NCI-H2227 (cell line): Measurements from ENCODE around the gene PATJ.
"Not testable (repeated sequence)": the region's sequence is repeated elsewhere in the genome, so short reads cannot be mapped to it uniquely, and the experiment has no call there.

ENCODE experiments used
- DNase-seq: peaks from one replicate; lab custom pipeline; 2025; ENCODE audit not compliant: unreplicated experiment; lab: John Stamatoyannopoulos, UW

PATJ gene

GRCh38 chr1:61741711-61742619, at the start of gene PATJ:
PATJ (plus strand) TSS chr1:61742480; CDS start chr1:61762893, 20,413 bp downstream.
- DNase-seq = peak; percentile 69

GRCh38 chr1:61699911-61700851, 42.1 kb upstream of the PATJ start:
- DNase-seq = no peak

- no peak for DNase-seq
Observed at GRCh38 chr1:61708953-61709907, 33.0 kb upstream of the PATJ start.

- DNase-seq = no peak
Observed at GRCh38 chr1:61709908-61710289, 32.4 kb upstream of the PATJ start.

- not testable (repeated sequence) for DNase-seq
Observed at GRCh38 chr1:61711257-61711656, 31.0 kb upstream of the PATJ start.

- no peak for DNase-seq
Observed at GRCh38 chr1:61711969-61712368, 30.3 kb upstream of the PATJ start.

- not testable (repeated sequence) for DNase-seq
Observed at GRCh38 chr1:61718996-61719663, 23.1 kb upstream of the PATJ start.

- no peak for DNase-seq
Observed at GRCh38 chr1:61724506-61724812, 17.8 kb upstream of the PATJ start.

GRCh38 chr1:61724813-61725694, 17.2 kb upstream of the PATJ start, which contains the start of gene TM2D1:
TM2D1 (minus strand) TSS chr1:61725141; CDS start chr1:61725120, 21 bp downstream.
- peak; percentile 96 for DNase-seq

- no peak for DNase-seq
Observed at GRCh38 chr1:61727544-61727943, 14.7 kb upstream of the PATJ start.

- not testable (repeated sequence) for DNase-seq
Observed at GRCh38 chr1:61730679-61731078, 11.6 kb upstream of the PATJ start.

- DNase-seq = no peak
Observed at GRCh38 chr1:61732726-61733125, 9.6 kb upstream of the PATJ start.

- DNase-seq = no peak
Observed at GRCh38 chr1:61740751-61741700, 1.3 kb upstream of the PATJ start.

- DNase-seq = peak; percentile 76
Observed at GRCh38 chr1:61742620-61743430, 545 bp downstream of the PATJ start.

- DNase-seq = no peak
Observed at GRCh38 chr1:61743431-61743705, 1.1 kb downstream of the PATJ start.

GRCh38 chr1:61743716-61744580, 1.7 kb downstream of the PATJ start:
- no peak for DNase-seq
